Activated CD4-positive, CD25-positive, alpha-beta regulatory T cell (primary cell): ENCODE results near the gene LRRC8E.
"Not testable (repeated sequence)": the region's sequence is repeated elsewhere in the genome, so short reads cannot be mapped to it uniquely, and the experiment has no call there.

ENCODE experiments used
- DNase-seq, 4 experiments: peaks; one replicate each; lab custom pipeline; 2025; lab: John Stamatoyannopoulos, UW

Gene LRRC8E

DNA sequence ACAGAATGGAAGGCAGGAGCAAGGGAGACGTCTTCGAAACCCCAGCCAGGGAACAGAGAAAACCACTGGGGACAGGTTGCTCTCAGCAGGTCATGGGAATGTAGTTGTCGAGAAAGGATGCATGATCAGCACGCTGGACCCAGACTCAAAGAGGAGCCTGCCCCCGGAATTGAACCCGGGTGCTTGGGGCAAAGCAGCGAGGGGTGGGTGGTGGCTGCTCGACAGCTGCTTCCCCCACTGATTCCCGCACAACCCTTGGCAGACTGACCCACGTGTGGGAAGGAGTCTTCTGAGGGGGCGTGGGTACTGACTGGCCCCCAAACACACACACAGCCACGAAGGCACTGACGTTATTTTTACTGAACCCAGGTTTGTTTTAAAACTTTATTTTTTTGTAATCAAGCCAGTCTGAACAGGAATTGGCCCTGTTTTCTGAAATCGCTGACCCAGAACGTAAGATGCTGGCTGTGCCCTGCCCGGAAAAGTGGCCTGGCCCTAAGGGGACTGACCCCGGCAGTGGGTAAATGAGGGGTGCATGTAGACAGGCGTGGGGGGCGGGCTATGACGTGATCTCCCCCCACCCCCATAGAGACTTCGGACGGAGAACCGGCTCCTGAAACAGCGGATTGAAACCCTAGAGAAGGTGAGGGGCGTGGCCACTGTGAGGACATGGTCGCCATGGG is 32.7 kb upstream of the LRRC8E start:
- DNase-seq: no peak

DNA sequence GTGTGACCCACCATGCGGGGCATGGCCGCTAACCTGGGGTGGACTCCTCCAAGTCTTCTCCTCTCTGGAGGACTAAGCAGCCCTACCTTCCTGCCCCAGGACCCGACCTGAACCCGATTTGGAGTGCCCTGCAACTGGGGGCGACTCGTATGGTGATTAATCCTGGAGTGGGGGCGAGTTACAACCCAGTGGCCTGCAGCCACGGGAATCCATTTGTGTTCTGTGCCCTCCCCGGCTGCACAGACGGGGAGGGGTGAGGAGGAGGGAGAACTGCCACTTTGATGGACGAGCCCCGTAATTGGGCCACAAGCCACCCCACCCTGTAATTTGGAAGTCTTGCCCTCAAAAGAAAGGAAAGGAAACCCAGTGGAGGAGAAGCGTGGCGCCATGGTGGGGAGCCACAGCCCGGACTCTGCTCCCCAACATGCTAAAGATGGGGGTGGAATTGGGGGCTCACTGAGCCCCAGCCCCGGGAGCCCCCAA is 32.2 kb upstream of the LRRC8E start:
- no peak for DNase-seq

DNA sequence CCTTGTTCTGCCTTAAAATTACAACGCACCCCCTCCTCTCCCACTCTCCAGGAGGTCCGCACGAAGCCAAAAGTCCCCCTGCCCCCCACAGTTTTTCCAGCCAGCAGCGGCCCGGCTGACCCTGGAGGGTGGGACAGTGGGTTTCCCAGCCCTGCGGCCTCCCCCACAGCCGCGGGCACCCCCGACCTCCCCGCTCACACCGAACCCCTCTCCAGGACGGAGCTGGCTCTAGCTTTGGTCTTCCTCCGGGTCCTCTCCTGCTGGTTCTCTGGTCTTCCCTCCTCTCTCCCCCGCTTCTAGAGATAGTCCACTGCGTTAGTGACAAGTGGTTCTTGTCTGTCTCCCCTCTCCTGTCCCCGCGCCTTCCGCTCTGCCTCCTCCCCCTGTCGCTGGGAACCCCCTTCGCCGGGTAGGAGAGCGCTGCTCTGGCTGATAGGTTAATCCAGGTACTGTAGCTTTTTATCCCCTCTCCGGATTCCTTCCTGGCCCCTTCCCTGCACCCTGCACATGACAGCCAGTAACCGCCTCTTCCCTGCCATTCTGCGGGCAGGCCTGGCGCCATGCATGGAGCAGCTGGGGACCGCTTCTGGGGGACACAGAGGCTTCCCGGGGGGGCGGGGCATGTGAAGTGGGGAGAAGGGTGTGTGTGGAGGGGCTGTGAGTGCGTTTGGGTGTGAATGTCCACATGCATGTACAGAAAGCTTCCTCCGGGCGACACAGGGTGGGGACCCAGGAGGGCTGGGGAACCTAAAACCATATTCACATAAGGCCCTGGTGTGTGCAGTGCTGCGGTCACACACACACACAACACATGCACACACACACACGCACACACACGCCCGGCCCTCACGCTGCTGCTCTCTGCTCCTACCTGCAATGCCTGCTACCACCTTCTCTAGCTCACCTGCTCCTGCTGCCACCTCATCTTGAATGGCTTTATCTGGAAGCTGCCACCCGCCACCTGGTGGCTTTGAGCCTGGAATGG is 31.3 kb upstream of the LRRC8E start:
- DNase-seq: no peak

DNA sequence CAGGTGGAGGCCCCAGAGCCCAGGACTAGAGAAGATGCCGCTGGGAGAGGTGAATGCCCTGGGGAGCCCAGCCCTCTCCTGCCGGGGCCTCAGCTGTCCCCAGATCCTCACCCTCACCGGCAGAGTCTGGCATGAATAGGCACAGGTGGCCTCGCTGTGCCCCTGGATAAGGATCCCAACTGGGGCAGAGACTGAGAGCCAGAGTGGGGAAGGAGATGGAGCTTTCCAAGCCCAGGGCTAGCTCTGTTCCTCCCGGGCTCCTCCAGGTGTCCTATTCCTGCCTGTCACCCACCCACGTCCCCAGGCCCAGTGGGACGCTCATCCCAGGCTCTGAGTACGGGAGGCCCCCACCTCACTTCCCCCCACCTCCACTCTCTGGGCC is 30.6 kb upstream of the LRRC8E start:
- no peak for DNase-seq

DNA sequence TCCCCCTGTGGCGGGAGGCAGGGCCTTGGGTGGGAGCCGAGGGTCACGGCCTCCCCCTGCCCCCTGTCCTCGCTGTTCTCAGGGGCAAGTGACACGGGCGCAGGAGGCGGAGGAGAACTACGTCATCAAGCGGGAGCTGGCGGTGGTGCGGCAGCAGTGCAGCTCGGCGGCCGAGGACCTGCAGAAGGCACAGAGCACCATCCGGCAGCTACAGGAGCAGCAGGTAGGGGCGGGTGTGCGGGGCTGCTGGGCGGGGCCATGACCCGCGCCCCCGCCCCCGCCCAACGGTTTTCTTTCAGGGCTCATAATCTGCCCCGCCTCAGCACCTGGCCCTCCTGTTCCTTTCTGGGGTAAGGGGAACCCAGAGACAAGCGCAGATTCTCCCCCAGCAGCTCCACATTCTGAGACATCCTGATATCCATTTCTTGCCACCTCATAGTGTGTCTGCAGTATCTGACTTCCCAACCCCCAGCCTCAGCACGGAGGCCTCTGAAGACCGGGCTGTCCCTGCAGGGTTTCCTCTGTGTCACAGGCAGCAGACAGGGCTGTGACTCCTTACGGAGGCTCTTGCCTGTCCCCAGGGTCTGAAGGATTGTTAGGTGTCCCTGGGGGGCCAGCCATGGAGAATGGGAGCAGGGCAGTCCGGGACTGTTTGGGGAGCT is 30.1 kb upstream of the LRRC8E start:
- no peak for DNase-seq

DNA sequence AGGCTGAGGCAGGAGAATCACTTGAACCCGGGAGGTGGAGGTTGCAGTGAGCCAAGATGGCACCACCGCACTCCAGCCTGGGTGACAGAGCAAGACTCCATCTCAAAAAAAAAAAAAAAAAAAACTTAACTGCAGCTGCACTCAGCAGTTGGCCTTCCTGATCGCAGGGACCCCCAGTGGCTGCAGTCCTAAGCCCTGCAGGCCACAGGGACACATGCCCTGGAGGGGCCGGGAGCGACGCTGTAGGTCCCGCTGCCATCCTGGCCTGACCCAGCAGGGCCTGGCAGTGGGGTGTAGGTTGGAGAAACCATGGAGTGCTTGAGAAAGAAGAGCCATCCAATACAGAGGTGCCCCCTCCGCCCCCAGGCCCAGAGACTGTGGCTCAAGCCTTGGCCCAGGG is 29.2 kb upstream of the LRRC8E start:
- DNase-seq: not testable (repeated sequence)

DNA sequence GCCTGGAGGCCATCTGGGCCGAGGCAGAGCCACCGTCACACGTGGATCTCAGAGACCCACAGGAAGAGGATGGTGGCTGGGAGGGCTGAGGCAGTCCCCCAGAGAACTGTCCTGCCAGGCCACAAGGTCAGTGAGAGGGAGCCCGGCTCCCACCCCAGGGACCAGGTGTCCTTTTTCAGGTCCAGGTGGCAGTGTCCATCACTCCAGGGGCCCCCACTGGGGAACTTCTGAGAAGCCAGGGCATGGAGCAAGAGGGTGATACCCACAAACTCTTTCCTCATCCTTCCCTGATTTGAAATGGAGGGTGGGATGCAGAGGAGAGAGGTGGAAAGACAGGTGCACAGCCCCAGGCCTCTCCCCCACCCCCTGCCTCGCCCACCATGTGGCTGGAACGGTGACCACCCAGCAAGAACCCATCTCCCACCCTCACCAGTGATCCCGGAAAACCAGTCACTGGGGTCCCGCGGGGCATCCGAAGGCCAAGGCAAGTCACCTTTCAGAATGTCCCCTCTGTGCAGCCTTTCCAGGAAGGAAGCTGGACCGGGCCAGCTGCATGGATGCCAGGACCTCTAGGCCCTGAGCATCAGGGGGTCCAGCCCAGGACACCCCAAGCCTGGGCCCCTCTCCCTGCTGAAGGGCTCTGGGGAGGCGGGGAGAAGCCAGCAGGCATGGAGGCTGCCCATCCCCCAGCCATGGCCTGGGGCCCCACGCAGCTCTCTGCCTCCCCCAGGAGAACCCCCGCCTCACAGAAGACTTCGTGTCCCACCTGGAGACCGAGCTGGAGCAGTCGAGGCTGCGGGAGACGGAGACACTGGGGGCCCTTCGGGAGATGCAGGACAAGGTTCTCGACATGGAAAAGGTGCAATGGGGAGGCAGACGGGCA is 28.2 kb upstream of the LRRC8E start:
- no peak for DNase-seq

DNA sequence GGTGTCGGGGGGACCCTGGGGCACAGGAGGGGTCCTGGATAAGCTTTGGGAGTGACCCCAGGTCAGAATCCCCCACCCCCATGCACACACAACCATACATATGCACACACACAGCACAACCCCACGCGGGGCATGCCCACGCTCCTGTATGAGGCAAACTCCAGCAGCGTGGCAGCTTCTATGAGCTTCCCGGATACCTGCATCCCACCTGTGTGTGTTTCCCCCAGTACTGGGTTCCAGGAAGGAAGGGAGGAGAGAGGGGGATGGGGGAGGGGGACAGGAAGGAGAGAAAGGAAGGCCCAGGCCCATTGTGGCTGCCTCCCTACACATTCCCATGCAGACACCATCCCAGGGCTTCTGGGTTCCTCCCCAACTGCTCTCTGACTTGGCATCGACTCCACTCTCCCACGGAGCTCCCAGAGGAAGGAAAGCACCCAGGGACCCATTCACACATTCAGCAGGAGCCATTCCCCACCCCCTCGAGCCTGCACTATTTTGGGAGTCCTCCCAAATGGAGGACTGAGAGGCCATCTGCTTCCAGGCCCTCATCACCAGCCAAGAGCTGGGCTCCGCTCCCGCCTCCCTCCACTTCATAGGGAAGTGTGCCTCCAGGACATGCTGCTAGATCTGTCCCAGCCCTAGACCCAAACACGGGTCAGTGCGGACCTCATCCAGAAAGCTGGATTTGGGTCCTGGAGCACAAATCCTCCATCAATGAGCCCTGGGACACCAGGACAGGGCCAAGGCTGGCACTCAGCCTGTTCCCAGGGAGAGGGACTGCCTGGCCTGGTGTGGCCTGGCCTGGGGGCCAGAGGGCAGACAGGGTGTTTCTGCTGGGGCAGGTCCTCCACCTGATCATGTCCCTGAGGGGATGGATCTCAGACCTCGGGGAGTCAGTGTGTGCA is 27.3 kb upstream of the LRRC8E start:
- DNase-seq: no peak

DNA sequence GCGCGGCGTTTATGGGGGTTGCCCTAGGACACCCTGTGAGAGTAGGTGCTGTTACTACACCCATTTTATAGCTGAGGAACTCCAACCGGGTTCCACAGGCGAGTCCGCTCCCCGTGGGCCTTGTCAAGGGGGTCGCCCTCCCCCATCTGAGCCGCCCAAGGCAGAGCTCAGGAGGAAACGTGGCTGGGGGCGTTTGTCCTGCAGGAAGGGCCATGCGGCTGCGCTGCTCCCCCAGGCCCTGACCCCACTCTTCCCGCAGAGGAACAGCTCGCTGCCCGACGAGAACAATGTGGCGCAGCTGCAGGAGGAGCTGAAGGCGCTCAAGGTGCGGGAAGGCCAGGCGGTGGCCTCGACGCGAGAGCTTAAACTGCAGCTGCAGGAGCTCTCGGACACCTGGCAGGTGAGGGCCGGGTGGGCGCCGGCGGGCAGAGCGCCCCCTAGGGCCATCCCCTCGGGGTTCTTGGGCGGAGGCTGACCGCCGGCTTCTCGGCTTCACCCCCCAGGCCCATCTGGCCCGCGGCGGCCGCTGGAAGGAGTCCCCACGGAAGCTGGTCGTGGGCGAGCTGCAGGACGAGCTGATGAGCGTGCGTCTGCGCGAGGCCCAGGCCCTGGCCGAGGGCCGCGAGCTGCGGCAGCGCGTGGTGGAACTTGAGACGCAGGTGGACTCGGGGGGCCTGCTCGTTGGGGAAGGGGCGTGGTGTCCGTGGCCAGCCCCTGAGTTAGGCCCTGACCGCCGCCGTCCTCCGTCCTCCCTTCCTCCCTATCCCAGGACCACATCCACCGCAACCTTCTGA is 26.5 kb upstream of the LRRC8E start:
- DNase-seq: no peak

DNA sequence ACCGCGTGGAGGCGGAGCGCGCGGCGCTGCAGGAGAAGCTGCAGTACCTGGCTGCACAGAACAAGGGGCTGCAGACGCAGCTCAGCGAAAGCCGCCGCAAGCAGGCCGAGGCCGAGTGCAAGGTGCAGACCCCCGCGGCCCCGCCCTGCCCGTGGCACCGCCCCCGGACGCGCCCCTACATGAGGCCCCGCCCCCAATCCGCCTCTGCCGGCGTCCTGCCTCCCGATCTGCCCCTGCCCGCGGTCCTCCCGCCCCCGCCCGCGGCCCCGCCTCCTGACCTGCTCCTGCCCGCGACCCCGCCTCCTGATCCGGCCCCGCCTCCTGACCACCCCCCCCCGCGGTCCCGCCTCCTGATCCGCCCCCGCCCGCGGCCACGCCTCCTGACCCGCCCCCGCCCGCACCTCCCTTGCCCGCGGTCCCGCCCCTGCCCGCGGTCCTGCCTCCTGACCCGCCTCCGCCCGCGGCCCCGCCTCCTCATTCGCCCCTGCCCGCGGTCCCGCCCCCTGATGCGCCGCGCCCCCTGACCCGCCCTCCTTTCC is 25.8 kb upstream of the LRRC8E start:
- DNase-seq: peak; percentile 49 to 62 (median 53)

DNA sequence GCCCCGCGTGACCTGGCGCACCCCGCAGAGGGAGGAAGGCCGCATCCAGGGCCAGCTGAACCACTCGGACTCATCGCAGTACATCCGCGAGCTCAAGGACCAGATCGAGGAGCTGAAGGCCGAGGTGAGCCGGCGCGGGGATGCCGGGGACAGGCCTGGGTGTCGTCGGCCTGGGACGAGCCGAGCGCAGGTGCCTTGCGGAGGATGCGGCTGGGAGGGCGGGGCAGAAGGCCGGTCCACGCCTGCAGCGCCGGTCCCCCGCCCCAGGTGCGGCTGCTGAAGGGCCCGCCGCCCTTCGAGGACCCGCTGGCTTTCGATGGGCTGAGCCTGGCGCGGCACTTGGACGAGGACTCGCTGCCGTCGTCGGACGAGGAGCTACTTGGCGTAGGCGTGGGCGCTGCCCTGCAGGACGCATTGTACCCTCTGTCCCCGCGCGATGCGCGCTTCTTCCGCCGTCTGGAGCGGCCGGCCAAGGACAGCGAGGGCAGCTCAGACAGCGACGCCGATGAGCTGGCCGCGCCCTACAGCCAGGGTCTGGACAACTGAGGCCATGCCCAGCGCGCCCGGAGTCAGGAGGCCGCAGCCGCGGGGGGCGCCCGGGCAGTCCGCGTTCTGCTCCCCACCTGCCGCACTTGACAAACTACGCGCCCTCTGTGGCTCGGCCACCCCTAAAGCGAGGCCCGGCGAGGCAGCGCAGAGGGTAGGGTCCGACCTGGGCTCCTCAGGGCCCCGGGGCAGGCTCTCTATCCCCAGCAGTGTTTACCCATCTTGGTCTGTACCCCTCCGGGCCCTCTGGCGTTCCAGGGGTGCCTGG is 24.9 kb upstream of the LRRC8E start:
- DNase-seq: no peak

DNA sequence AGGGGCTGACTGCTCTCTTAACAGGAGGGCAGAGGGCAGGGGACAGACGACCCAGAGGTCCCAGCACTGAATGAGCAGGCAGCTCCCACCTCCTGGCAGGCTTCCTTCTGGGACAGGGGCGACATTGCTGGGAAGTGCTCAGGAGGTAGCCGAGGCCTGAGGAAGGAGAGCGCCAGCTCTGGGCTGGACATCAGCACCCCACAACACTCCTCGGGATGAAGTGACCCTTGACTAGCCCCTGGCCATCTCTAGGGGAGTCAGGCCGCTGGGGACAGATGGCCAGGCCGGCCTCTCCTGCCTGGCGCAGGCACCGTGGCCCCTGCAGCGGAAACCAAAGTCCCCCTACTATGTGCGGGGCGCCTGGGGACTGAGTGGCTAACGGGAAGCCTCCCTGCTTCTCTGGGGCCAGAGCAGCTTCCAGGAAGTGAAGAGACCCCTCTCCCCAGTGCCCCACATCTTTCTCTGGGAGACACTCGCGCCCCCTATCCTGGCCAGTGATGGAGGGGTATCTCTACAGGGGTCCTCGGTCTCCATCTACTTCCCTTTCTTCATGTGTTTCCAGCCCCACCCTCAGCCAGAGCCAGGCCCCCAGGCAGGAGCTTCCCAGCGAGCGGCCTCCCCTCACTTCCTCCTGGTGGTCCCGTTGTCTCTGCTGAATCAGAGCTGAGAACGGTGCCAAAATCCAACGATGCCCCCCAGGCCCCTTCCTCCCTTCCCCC is 24.2 kb upstream of the LRRC8E start:
- DNase-seq: no peak

DNA sequence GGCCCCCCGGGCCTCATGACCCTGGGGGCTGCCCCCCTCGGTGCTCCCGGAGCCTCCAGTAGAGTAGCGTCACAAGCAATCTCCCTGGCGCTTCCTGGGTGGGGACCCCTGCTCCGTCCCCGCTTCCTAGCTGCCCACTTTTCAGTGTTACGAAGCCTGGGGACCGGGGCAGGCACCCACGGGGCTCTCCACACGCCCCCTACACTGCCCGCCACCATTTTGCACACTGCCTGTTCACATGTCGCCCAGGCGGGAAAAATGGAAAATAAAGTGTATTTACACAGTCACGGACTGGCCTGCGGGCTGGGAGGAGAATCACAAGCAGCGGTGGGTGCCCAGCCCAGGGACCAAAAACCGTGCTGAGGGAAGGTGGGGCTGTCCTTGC is 23.6 kb upstream of the LRRC8E start:
- DNase-seq: no peak

DNA sequence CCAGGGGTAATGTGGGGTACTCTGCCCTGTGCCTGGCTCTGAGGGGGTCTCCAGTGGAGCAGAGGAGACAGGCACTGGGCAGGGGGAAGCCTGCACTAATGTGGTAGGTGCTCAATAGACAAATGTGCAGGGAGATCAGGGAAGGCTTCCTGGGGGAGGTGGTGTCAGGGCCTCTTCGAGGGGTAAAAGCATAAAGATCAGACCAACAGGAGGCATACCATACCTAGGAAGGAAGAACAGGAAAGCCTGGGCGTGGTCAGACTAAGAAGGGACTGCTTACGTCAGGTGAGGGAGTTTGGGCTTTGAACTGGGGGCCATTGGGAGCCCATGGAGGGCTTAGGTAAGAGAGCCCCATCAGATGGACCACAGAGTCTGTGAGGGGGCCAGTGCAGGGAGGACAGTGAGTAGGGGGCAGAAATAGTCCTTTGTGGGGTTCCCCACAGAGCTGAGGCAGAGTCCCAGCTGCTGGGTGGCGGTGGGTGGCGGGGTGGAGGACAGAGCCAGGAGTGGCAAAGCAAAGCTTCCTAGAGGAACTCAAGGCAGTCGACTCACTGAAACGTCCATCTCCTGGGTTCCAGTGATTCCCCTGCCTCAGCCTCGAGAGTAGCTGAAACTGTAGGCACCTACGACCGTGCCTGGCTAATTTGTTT is 22.9 kb upstream of the LRRC8E start:
- DNase-seq: no peak

DNA sequence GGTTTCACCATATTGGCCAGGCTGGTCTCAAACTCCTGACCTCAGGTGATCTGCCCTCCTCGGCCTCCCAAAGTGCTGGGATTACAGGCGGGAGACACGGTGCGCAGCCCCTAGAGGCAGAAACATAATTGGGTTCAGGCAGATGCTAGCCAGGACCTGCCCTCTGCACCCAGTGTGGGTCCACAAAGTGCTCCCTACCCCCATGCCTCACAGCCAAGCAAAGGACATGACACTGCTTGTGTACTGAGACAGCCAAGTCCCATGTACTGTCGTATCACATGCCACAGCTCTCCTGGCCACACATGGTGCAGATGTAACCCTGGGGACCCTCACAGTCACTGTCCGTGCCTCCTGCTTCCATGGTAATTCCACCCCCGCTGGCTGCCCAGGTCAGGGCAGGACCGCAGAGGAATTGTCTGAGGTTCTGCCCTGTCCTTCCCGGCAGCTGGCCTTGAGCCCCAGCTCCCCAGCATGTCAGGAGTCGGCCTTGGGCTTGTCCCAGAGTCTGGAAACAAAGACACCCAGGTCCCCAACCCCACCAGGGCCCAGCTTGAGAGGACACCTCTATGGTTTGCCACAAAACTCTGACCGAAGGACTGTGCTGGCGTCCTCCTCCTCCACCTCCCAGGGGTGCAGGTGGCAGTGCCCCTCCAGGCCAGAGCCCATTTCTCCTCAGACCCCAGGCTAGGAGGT is 21.8 kb upstream of the LRRC8E start:
- no peak for DNase-seq

DNA sequence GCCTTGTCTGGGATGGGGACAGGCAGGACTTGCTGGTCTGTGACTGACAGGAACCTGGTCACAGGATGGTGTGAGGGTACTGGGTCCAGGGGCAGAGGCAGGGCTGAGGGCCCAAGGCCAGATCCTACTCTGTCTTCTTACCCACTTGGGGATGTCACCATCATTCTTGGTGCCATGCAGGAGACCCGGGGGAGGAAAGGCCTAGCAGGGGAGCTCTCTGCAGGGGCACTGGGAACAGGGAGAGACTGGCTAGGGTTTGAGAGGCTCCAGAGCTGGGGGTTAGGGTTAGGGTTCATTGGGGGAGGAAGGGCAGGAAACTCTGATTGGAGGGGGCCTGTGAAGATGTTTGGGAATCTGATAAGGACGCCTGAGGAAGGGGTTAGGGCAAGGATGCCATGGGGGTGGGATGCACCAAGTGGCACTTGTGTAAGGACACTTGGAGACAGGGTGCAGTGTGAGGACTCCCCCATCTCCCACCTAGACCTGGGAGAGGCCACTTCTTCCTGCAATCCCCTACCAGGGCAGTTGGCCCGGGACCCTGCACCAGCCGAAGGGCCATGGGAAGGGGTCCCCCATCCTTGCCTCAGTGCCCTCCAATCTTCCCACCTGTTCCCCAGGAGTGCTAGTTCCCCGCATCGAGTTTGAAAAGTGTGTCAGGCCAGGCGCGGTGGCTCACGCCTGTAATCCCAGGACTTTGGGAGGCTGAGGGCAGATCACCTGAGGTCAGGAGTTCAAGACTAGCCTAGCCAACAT is 21.0 kb upstream of the LRRC8E start:
- DNase-seq: no peak
